Measurements from ENCODE around the gene GAB2. TPM values are rescaled to one million over a fixed set of nuclear protein-coding genes. Genes with fewer than 3 reads are reported as not detected.

The GAB2 gene
- total and polyA plus RNA-seq, 2 donors (not counting 1 experiment from before 2014, with no cell fraction given), result 5.8 to 85.9 TPM

DNA sequence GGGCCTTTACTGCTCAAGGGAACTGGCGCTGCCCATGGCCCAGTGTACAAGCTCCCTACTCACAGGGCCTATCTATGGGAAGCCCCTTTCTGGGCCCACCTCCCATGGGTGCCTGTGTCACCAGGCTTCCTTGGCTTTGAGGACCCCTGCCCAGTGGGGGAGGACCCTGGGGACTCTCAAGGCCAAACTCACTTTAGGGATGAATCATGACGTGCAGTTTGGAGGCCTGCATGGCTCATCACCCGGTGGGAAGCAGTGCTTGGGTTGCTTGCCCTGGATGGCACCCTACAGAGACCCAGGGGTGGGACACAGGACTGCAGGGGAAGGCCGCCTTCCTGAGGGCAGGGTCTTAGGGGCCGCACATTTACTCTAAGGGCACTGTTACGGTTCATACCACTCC lies 245.7 kb downstream of the GAB2 start:
- Mint-ChIP-seq H3K27ac (no peak overlapping the region), H3K4me1 (no peaks in the 10 kb centered on the region), H3K9me3 (ENCODE audit: insufficient read depth) (no peaks in the 10 kb centered on the region), H3K27me3 (no peaks in the 10 kb centered on the region), H3K4me3 (no peak overlapping the region)
- Histone ChIP-seq H3K36me3 (replicated peaks in 1 of 2; ENCODE audit: control extremely low read depth in 1 of 2, control insufficient read depth in 1 of 2, extremely low read depth in 1 of 2, insufficient read depth in 2 of 2, low read length in 1 of 2) (peaks cover 0 to 3% of the 10 kb centered on the region in 2 experiments), H3K9me3 (ENCODE audit: control extremely low read depth in 1 of 3, control insufficient read depth in 2 of 3, insufficient read depth in 1 of 3, low read length in 2 of 3) (peaks cover 0 to 2% (median 0%) of the 10 kb centered on the region in 3 donors), H3K4me3 (ENCODE audit: control extremely low read depth in 1 of 5, extremely low read depth in 1 of 5, insufficient read depth in 1 of 5, low read depth in 2 of 5, low read length in 4 of 5) (no peak overlapping the region), H3K9ac (ENCODE audit: low read length) (no peak overlapping the region), H4K20me1 (ENCODE audit: control insufficient read depth, insufficient read depth, low read length, poor library complexity, severe bottlenecking) (no peaks in the 10 kb centered on the region), H3K27me3 (replicated peaks in 1 of 4; ENCODE audit: control extremely low read depth in 1 of 4, control insufficient read depth in 3 of 4, insufficient read depth in 4 of 4, low read length in 3 of 4) (no peaks in the 10 kb centered on the region), H3K4me2 (replicated peaks; ENCODE audit: low read depth, low read length, poor library complexity, severe bottlenecking) (no peak overlapping the region), H2AFZ (ENCODE audit: insufficient read depth, low read depth, low read length, poor library complexity, severe bottlenecking) (no peak overlapping the region), H3K4me1 (ENCODE audit: control insufficient read depth in 2 of 2, insufficient read depth in 2 of 2, low read length in 2 of 2) (no peaks in the 10 kb centered on the region), H3K79me2 (ENCODE audit: control insufficient read depth, insufficient read depth, low read length) (no peaks in the 10 kb centered on the region), H3K27ac (ENCODE audit: low read length in 2 of 2) (no peak overlapping the region)
- ChIA-PET POLR2A (no interaction called here), CTCF (no interaction called here)
- WGBS (ENCODE audit: insufficient coverage), result 97% methylated on average over 5 of the region's 6 CpGs
- intact Hi-C loops (cut with micrococcal nuclease), result no loop called here
- TF ChIP-seq EZH2 (IDR thresholded peaks at IDR 0.05; ENCODE audit: borderline replicate concordance, insufficient read depth, low read depth, low read length, poor library complexity, severe bottlenecking) (no peak), CTCF (IDR thresholded peaks at IDR 0.05) (no peak)
- ATAC-seq (ENCODE audit: low read depth) (no peak), DNase-seq (no peak)

GRCh38 chr11:78170874-78171549 lies 246.6 kb downstream of the GAB2 start:
- Histone ChIP-seq H3K4me2 (replicated peaks; ENCODE audit: low read depth, low read length, poor library complexity, severe bottlenecking) (no peak overlapping the region), H3K9me3 (ENCODE audit: control extremely low read depth in 1 of 3, control insufficient read depth in 2 of 3, insufficient read depth in 1 of 3, low read length in 2 of 3) (no peaks in the 10 kb centered on the region), H3K36me3 (replicated peaks in 1 of 2; ENCODE audit: control extremely low read depth in 1 of 2, control insufficient read depth in 1 of 2, extremely low read depth in 1 of 2, insufficient read depth in 2 of 2, low read length in 1 of 2) (peaks cover 0 to 3% of the 10 kb centered on the region in 2 experiments), H3K4me3 (ENCODE audit: control extremely low read depth in 1 of 5, extremely low read depth in 1 of 5, insufficient read depth in 1 of 5, low read depth in 2 of 5, low read length in 4 of 5) (no peak overlapping the region), H2AFZ (ENCODE audit: insufficient read depth, low read depth, low read length, poor library complexity, severe bottlenecking) (no peak overlapping the region), H4K20me1 (ENCODE audit: control insufficient read depth, insufficient read depth, low read length, poor library complexity, severe bottlenecking) (no peaks in the 10 kb centered on the region), H3K9ac (ENCODE audit: low read length) (no peak overlapping the region), H3K27me3 (replicated peaks in 1 of 4; ENCODE audit: control extremely low read depth in 1 of 4, control insufficient read depth in 3 of 4, insufficient read depth in 4 of 4, low read length in 3 of 4) (no peaks in the 10 kb centered on the region), H3K27ac (ENCODE audit: low read length in 2 of 2) (no peak overlapping the region), H3K4me1 (ENCODE audit: control insufficient read depth in 2 of 2, insufficient read depth in 2 of 2, low read length in 2 of 2) (no peaks in the 10 kb centered on the region), H3K79me2 (ENCODE audit: control insufficient read depth, insufficient read depth, low read length) (no peaks in the 10 kb centered on the region)
- Mint-ChIP-seq H3K27ac (no peak overlapping the region), H3K4me3 (no peak overlapping the region), H3K27me3 (no peaks in the 10 kb centered on the region), H3K4me1 (no peaks in the 10 kb centered on the region), H3K9me3 (ENCODE audit: insufficient read depth) (no peaks in the 10 kb centered on the region)
- ChIA-PET POLR2A (no interaction called here), CTCF (no interaction called here)
- 91% methylated on average over 5 of the region's 7 CpGs for WGBS (ENCODE audit: insufficient coverage)
- DNase-seq (no peak), ATAC-seq (ENCODE audit: low read depth) (no peak)
- no peak for TF ChIP-seq CTCF (IDR thresholded peaks at IDR 0.05)
- no peak for TF ChIP-seq EZH2 (IDR thresholded peaks at IDR 0.05; ENCODE audit: borderline replicate concordance, insufficient read depth, low read depth, low read length, poor library complexity, severe bottlenecking)
- intact Hi-C loops (cut with micrococcal nuclease), result no loop called here
